HFF-Myc (cell line): ENCODE measurements around the gene PLCE1.

Experiments used
- DNase-seq: peaks from one replicate; pipeline ENCODE4 v3.0.0-alpha.2; 2011; ENCODE audit warnings: low read depth; ENCODE audit errors: extremely low read depth
- H3K4me3 ChIP-seq: replicated peaks from 2 replicates; pipeline ENCODE4 v1.5.1; 2011; ENCODE audit warnings: low read depth, mild to moderate bottlenecking, control low read depth, low read length
- TF ChIP-seq, protein P1 (sequence below): IDR thresholded peaks from 2 replicates; pipeline ENCODE4 v1.5.1; 2012; ENCODE audit warnings: mild to moderate bottlenecking, low read depth, low read length, control low read depth; ENCODE audit errors: missing control alignments

The PLCE1 gene

DNA sequence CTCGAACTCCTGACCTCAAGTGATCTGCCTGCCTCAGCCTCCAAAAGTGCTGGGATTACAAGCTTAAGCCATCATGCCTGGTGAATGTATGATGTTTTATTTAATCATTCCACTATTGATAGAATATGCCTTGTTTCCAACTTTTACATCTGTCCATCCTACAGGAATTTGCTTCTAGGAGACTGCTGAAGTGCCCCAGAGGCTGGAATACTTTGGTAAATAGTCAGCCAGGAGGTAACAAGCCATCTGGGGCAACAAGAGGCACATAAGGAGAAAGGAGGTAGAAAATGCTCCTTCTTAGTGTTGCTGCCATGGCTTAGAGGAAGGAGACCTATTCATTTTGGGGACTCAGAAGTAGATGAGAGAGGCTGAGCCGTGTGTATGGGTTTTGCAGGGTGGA is 14.8 kb downstream of the PLCE1 start:
- no peak for DNase-seq
- H3K4me3 ChIP-seq, result no peak overlapping the region
- TF ChIP-seq, protein P1, sequence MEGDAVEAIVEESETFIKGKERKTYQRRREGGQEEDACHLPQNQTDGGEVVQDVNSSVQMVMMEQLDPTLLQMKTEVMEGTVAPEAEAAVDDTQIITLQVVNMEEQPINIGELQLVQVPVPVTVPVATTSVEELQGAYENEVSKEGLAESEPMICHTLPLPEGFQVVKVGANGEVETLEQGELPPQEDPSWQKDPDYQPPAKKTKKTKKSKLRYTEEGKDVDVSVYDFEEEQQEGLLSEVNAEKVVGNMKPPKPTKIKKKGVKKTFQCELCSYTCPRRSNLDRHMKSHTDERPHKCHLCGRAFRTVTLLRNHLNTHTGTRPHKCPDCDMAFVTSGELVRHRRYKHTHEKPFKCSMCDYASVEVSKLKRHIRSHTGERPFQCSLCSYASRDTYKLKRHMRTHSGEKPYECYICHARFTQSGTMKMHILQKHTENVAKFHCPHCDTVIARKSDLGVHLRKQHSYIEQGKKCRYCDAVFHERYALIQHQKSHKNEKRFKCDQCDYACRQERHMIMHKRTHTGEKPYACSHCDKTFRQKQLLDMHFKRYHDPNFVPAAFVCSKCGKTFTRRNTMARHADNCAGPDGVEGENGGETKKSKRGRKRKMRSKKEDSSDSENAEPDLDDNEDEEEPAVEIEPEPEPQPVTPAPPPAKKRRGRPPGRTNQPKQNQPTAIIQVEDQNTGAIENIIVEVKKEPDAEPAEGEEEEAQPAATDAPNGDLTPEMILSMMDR, result no peak

DNA sequence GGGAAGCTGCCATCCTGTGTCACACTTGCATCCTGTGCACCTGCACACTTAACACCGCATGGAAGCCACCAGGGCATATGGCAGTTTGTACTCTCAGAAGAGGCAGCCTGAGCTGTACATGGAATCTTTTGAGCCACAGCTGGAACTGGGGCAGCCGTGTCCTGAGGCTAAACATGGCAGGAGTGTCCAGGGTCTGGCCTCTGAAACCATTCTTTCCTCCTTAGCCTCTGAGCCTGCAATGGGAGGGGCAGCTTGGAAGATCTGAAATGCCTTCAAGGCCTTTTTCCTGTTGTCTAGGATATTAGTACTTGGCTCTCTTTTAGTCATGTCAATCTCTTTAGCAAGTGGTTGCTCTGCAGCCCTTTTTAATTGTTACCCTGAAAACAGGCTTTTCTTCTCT is 16.4 kb downstream of the PLCE1 start:
- no peak overlapping the region for H3K4me3 ChIP-seq
- TF ChIP-seq, protein P1, result no peak
- no peak for DNase-seq

DNA sequence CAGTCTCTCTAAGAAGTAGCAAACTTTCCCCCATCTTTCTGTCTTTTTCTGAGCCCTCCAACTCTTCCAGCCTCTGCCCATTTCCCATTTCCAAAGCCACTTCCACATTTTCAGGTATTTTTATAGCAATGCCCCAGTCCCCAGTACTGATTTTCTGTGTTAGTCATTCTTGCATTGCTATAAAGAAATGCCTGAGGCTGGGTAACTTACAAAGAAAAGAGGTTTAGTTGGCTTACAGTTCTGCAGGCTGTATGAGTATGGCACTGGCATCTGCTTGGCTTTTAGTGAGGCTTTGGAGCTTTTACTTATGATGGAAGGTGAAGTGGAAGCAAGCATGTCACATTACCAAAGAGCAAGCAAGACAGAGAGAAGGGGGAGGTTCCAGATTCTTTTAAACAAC is 17.2 kb downstream of the PLCE1 start:
- no peak for DNase-seq
- no peak overlapping the region for H3K4me3 ChIP-seq
- TF ChIP-seq, protein P1, result no peak

DNA sequence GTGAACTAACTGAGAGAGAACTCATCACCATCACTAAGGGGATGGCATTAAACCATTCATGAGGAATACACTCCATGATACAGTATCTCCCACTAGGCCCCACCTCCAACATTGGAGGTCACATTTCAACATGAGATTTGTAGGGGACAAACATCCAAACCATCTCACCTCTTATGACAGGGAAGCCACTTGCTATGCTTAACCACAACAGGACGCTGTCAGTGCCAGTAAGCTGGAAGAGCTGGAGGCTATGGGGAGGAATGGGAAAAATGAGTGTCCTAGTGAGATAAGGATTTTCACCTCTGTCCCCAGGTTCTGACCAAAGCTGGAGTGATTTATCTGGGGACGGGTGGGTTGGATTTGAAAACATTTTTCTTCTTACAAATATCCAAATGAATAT is 17.6 kb downstream of the PLCE1 start:
- TF ChIP-seq, protein P1, result no peak
- no peak for DNase-seq
- no peak overlapping the region for H3K4me3 ChIP-seq

DNA sequence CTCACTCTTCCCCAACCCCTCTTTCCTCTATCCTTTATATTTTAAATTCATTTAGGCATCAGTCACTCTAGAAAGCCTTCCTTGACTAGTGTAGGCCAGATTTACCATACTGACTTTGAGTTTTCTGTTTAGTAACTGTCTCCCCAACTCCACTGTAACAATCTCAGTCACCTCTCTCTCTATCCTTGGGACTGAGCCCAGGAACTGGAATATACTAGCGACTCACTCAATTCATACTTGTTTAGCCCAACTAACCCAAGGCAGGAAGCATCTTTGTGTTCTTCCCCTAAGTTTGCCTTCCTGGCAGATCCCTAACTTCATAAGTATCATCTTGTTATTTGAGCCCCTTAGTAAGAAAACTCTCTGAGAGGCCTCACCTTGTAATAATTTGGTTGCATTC is 19.1 kb downstream of the PLCE1 start:
- no peak overlapping the region for H3K4me3 ChIP-seq
- no peak for DNase-seq
- TF ChIP-seq, protein P1, result no peak

DNA sequence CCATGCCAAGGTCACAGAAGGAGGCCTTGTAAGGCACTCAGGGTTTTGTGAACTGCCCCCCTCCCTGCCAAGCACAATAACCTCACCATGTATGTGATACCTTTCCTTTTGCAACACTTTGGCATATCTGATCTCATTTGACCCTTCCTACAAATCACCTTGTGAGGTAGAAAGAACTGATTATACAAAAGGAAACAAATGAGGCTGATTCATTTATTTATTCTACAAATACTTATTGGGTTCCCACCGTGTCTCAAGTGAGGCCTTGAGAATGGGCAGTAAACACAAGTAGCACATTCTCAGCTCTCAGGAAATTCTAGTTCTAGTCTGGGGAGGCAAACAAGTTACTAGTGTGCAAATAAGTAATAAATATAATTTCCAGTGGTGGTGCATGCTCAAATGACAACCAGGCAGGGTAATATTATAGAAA is 19.6 kb downstream of the PLCE1 start:
- H3K4me3 ChIP-seq, result no peak overlapping the region
- TF ChIP-seq, protein P1, result no peak
- DNase-seq, result no peak

DNA sequence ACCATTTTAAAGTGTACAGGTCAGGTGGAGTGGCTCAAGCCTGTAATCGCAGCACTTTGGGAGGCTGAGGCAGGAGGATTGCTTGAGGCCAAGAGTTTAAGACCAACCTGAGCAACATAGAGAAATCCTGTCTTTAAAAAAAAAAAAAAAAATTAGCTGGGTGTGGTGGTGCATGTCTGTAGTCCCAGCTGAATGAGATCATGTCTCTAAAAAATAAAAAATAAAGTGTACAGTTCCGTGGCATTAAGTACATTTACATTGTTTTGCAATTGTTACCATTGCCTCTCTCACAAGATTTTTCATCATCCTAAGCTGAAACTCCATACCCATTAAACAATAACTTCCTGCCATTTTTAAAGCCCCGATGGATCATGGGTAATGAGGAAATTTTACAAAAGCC is 20.6 kb downstream of the PLCE1 start:
- no peak for DNase-seq
- no peak overlapping the region for H3K4me3 ChIP-seq
- TF ChIP-seq, protein P1, result no peak
